ENCODE data around the gene CDKN2B-AS1.

The CDKN2B-AS1 gene

DNA sequence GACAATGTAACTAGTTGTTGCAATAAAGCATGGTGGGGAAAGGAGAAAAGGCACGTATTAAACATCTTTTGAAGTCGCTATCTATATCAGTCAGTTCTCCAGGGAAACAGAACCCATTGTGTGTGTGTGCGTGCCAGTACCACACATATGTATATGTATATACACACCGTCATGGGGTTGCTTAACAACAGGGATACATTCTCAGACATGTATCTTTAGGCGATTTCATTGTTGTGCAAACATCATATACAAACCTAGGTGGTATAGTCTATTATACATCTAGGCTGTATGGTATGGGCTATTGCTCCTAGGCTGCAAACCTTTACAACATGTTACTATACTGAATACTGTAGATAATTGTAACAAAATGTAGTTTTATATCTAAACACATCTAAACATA, 2.3 kb downstream of the CDKN2B-AS1 start:
- H3K4me3 ChIP-seq (replicated peaks; ENCODE audit: low read depth, low read length) = no peak overlapping the region
- no peaks in the 10 kb centered on the region for H3K36me3 ChIP-seq (ENCODE audit: control insufficient read depth, insufficient read depth, low read length)
- no peak for DNase-seq (ENCODE audit: extremely low read depth, insufficient read length)
- H3K27me3 ChIP-seq (replicated peaks; ENCODE audit: control insufficient read depth, insufficient read depth, low read length) = no peaks in the 10 kb centered on the region
- TF ChIP-seq, protein P1, sequence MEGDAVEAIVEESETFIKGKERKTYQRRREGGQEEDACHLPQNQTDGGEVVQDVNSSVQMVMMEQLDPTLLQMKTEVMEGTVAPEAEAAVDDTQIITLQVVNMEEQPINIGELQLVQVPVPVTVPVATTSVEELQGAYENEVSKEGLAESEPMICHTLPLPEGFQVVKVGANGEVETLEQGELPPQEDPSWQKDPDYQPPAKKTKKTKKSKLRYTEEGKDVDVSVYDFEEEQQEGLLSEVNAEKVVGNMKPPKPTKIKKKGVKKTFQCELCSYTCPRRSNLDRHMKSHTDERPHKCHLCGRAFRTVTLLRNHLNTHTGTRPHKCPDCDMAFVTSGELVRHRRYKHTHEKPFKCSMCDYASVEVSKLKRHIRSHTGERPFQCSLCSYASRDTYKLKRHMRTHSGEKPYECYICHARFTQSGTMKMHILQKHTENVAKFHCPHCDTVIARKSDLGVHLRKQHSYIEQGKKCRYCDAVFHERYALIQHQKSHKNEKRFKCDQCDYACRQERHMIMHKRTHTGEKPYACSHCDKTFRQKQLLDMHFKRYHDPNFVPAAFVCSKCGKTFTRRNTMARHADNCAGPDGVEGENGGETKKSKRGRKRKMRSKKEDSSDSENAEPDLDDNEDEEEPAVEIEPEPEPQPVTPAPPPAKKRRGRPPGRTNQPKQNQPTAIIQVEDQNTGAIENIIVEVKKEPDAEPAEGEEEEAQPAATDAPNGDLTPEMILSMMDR (IDR thresholded peaks at IDR 0.05; ENCODE audit: insufficient read depth, low read length, poor library complexity, severe bottlenecking) = no peak

DNA sequence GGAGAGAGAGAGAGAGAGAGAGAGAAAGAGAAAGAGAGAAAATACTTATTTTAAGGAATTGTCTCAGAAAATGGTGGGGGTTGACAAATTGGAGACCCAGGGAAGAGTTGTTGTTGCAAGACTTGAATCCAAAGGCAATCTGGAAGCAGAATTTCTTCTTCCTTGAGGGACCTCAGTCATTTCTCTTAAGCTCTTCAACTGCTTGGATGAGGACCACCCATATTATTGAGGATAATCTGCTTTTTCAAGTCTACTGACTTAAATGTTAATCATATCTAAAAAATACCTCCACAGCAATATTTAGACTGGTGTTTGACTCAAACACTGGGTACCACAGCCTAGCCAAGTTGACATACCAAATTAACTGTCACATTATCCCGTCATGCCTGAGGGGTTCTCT, 2.9 kb downstream of the CDKN2B-AS1 start:
- no peaks in the 10 kb centered on the region for H3K36me3 ChIP-seq (ENCODE audit: control insufficient read depth, insufficient read depth, low read length)
- H3K27me3 ChIP-seq (replicated peaks; ENCODE audit: control insufficient read depth, insufficient read depth, low read length) = no peaks in the 10 kb centered on the region
- TF ChIP-seq, protein P1 (IDR thresholded peaks at IDR 0.05; ENCODE audit: insufficient read depth, low read length, poor library complexity, severe bottlenecking) = no peak
- no peak overlapping the region for H3K4me3 ChIP-seq (replicated peaks; ENCODE audit: low read depth, low read length)
- no peak for DNase-seq (ENCODE audit: extremely low read depth, insufficient read length)

DNA sequence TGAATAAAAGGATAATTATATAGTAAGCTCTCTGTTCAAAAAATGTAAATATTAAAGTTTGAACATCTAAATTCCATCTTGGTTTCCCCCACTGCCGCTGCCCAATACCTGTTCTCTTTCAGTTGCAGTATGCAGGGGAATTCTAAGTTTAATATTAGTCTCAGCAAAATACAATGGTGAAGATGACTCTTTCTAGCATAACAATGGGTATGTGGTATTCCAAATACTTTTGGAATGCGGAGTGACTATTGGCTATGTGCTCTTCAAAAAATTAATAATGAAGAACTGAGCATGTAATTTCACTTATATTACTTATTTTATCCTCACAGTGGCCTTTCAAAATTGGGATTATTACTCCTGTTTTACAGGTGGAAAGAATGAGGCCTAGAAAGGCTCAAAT, 3.4 kb downstream of the CDKN2B-AS1 start:
- no peak for DNase-seq (ENCODE audit: extremely low read depth, insufficient read length)
- TF ChIP-seq, protein P1 (IDR thresholded peaks at IDR 0.05; ENCODE audit: insufficient read depth, low read length, poor library complexity, severe bottlenecking) = no peak
- Histone ChIP-seq H3K27me3 (replicated peaks; ENCODE audit: control insufficient read depth, insufficient read depth, low read length) (no peaks in the 10 kb centered on the region), H3K36me3 (ENCODE audit: control insufficient read depth, insufficient read depth, low read length) (no peaks in the 10 kb centered on the region), H3K4me3 (replicated peaks; ENCODE audit: low read depth, low read length) (no peak overlapping the region)

DNA sequence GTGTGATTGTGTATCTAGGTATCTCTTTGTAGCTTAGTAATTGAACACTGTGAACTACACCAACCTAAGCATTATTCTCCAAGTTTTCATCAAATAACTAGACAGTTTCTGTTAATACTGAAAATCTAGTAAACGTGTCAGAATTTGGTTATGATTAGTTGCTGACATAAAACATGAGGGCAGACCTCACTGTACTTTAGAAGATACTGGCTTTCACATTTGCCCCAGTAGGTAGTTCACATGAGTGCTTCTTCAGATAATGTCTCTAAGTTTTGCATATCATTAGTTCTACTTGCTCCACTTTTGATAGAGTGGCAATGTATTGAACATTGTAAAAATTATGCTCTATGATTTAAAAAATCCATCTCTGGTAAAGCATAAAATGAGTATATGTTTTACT, 7.4 kb downstream of the CDKN2B-AS1 start:
- TF ChIP-seq, protein P1 (IDR thresholded peaks at IDR 0.05; ENCODE audit: insufficient read depth, low read length, poor library complexity, severe bottlenecking) = no peak
- no peaks in the 10 kb centered on the region; the same call in 1 of the 2 replicates for H3K27me3 ChIP-seq (replicated peaks; ENCODE audit: control insufficient read depth, insufficient read depth, low read length)
- DNase-seq (ENCODE audit: extremely low read depth, insufficient read length) = no peak
- H3K4me3 ChIP-seq (replicated peaks; ENCODE audit: low read depth, low read length) = no peak overlapping the region
- H3K36me3 ChIP-seq (ENCODE audit: control insufficient read depth, insufficient read depth, low read length) = no peaks in the 10 kb centered on the region

DNA sequence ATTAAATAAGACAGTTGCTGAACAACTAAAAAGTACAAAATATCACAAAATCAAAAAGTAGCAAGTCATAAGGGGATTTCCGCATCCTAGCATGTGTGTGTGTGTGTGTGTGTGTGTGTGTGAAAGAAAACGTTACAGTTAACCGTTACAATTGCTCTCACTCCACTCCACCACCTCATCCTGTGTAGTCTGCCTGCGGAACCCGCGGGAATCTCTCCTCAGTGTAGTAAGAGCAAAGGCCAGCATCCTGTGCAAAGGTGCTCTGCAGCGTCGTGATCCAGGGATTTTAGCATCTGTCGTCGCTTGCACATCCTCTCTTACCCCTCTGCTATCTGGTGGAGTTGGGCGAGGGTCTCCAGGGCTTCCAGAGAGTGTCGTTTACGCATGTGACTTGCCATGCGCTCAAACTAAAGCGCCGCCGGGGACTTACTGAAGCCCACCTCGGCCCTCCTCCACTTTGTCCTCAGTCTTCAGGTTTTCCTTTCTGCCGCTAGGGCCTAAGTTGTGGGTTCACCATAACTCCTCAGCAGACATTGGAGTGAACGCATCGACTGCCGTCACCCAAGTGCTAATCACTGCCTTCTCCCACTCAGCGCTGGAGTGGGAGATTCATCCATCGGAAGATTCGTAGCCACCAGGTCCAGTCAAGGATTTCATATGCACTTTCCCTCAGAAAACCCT, 10.6 kb downstream of the CDKN2B-AS1 start:
- TF ChIP-seq, protein P1 (IDR thresholded peaks at IDR 0.05; ENCODE audit: insufficient read depth, low read length, poor library complexity, severe bottlenecking) = no peak
- no peaks in the 10 kb centered on the region; the same call in 1 of the 2 replicates for H3K27me3 ChIP-seq (replicated peaks; ENCODE audit: control insufficient read depth, insufficient read depth, low read length)
- no peaks in the 10 kb centered on the region for H3K36me3 ChIP-seq (ENCODE audit: control insufficient read depth, insufficient read depth, low read length)
- no peak overlapping the region for H3K4me3 ChIP-seq (replicated peaks; ENCODE audit: low read depth, low read length)
- DNase-seq (ENCODE audit: extremely low read depth, insufficient read length) = no peak
